ENCODE results near the gene BRSK1.

The BRSK1 gene

GRCh38 chr19:55341595-55342531 is 58.1 kb downstream of the BRSK1 start:
- no peak for TF ChIP-seq MAX (IDR thresholded peaks at IDR 0.05)
- TF ChIP-seq TCF12 (IDR thresholded peaks at IDR 0.05; ENCODE audit: low read depth) = no peak
- TF ChIP-seq FOXM1 (IDR thresholded peaks at IDR 0.05; ENCODE audit: borderline replicate concordance, low read depth) = no peak
- no peak for TF ChIP-seq NFIC (IDR thresholded peaks at IDR 0.05)
- no peak for TF ChIP-seq REST (IDR thresholded peaks at IDR 0.05; ENCODE audit: low read depth)
- no peak for TF ChIP-seq CREB1 (IDR thresholded peaks at IDR 0.05; ENCODE audit: low read depth)
- no peak for TF ChIP-seq EGR1 (IDR thresholded peaks at IDR 0.05)
- TF ChIP-seq TAF1 (IDR thresholded peaks at IDR 0.05; ENCODE audit: low read depth) = no peak
- no peak for TF ChIP-seq ZBTB7A (IDR thresholded peaks at IDR 0.05; ENCODE audit: low read depth)
- TF ChIP-seq RAD21 (IDR thresholded peaks at IDR 0.05; ENCODE audit: low read depth) = no peak
- no peak for TF ChIP-seq YY1 (IDR thresholded peaks at IDR 0.05; ENCODE audit: low read depth)
- no peak for TF ChIP-seq EP300 (IDR thresholded peaks at IDR 0.05; ENCODE audit: borderline replicate concordance)
- TF ChIP-seq TEAD4 (IDR thresholded peaks at IDR 0.05) = no peak
- TF ChIP-seq CEBPB (IDR thresholded peaks at IDR 0.05) = no peak
- TF ChIP-seq USF1 (IDR thresholded peaks at IDR 0.05) = no peak

DNA sequence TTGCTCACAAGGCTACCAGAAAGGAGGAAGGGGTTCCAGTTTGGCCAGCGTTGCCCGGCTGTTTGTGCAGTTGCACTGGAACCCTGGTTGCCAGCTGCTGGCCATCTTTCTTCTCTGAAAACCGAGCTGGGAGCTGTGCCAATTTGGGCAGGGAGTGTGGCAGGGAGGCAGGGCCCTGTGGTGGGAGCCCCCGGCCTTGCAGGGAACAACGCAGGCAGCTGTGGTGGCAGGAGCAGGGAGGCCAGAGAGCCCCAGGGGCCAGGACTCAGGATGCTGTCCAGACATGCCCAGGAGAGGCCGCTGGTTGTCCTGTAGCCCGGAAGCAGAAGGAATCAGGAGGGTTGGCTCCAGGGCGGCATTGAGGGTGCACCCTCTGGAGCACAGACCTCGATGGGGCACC is 60.6 kb downstream of the BRSK1 start:
- no peak for TF ChIP-seq REST (IDR thresholded peaks at IDR 0.05; ENCODE audit: low read depth)
- no peak for TF ChIP-seq FOXM1 (IDR thresholded peaks at IDR 0.05; ENCODE audit: borderline replicate concordance, low read depth)
- TF ChIP-seq TAF1 (IDR thresholded peaks at IDR 0.05; ENCODE audit: low read depth) = no peak
- no peak for TF ChIP-seq YY1 (IDR thresholded peaks at IDR 0.05; ENCODE audit: low read depth)
- no peak for TF ChIP-seq CEBPB (IDR thresholded peaks at IDR 0.05)

- TF ChIP-seq CREB1 (IDR thresholded peaks at IDR 0.05; ENCODE audit: low read depth) (no peak), CEBPB (IDR thresholded peaks at IDR 0.05) (no peak), ZBTB7A (IDR thresholded peaks at IDR 0.05; ENCODE audit: low read depth) (no peak), NFIC (IDR thresholded peaks at IDR 0.05) (no peak), EGR1 (IDR thresholded peaks at IDR 0.05) (peak; percentile 79)
Measured at GRCh38 chr19:55345101-55345817, 61.5 kb downstream of the BRSK1 start.

DNA sequence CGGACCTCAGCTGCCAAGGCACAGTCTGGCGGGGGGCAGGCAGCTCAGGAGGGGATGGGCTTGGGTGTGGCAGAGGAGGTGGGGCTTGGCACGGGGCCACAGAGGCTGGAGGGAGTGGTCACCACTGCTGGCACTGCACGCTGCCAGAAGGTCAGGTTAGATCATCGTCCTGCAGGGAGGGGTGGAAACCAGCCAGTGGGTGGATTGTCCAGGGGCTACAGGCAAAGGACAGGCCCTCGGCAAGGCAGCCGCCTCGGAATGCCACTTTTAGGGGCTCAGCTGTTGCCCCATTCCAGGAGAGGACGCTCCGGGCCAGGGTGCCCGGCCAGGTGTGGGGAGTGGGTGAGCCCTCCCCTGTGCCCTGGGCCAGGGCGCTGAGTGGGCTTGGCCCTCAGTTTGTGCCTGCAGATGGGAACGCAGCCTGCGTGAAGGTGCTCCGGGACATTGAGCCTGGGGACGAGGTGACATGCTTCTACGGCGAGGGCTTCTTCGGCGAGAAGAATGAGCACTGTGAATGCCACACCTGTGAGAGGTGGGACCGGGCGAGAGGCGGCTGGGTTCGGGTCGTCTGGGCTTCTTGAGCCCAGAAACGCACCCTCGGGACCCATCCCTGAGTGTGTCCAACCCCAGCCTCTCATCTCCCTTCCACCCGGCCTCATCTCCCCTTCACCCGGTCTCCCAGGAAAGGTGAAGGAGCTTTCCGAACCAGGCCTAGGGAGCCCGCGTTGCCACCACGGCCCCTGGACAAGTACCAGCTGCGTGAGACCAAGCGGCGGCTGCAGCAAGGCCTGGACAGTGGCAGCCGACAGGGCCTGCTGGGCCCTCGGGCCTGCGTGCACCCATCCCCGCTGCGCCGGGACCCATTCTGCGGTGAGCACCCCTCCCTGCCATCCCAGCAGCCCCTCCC is 62.3 kb downstream of the BRSK1 start:
- TF ChIP-seq TCF12 (IDR thresholded peaks at IDR 0.05; ENCODE audit: low read depth) (peak; percentile 26; the same call in 1 of the 2 replicates), RAD21 (IDR thresholded peaks at IDR 0.05; ENCODE audit: low read depth) (no peak), CREB1 (IDR thresholded peaks at IDR 0.05; ENCODE audit: low read depth) (no peak), MAX (IDR thresholded peaks at IDR 0.05) (peak; percentile 39), EP300 (IDR thresholded peaks at IDR 0.05; ENCODE audit: borderline replicate concordance) (peak; percentile 26; the same call in 1 of the 2 replicates), ZBTB7A (IDR thresholded peaks at IDR 0.05; ENCODE audit: low read depth) (0 out of 2 replicates have a peak, but pooled peaks have one; percentile 16), YY1 (IDR thresholded peaks at IDR 0.05; ENCODE audit: low read depth) (no peak), NFIC (IDR thresholded peaks at IDR 0.05) (peak; percentile 89), REST (IDR thresholded peaks at IDR 0.05; ENCODE audit: low read depth) (no peak)
